PC-3 (cell line): ENCODE data around the gene ATP8B3.

Experiments
- CTCF ChIP-seq: fragments of 300-600 bp; sonication (generic); conservative IDR thresholded peaks from 2 replicates; pipeline ENCODE4 v1.5.1; 2017; ENCODE audit warnings: antibody characterized with exemption, low read depth, mild to moderate bottlenecking, low read length
- EZH2 ChIP-seq: fragments of 300-600 bp; sonication (generic); IDR thresholded peaks from one replicate; pipeline ENCODE4 v1.6.1; 2017; ENCODE audit warnings: antibody characterized with exemption, mild to moderate bottlenecking, low read length; ENCODE audit not compliant: unreplicated experiment

GRCh38 chr19:1840541-1841115 lies 28.6 kb upstream of the ATP8B3 start:
- TF ChIP-seq CTCF (no peak), EZH2 (no peak)
